Uterus (tissue), 2 donors: Measurements from ENCODE around the gene RRAGD.

Experiments used
- CTCF ChIP-seq, 4 experiments: fragments of 200-600 bp in 2 of 4; fragments of 450-650 bp in 2 of 4; sonication (generic) in 2 of 4; IDR thresholded peaks; one replicate each; pipeline ENCODE4 v1.5.1; 2016 to 2019; ENCODE audit warnings: antibody characterized with exemption in 4 of 4, mild to moderate bottlenecking in 2 of 4, moderate library complexity in 1 of 4
- POLR2A ChIP-seq, 2 donors: fragments of 450-650 bp; IDR thresholded peaks; one replicate each; pipeline ENCODE4 v1.6.1; 2016; ENCODE audit warnings: antibody characterized with exemption in 2 of 2, mild to moderate bottlenecking in 1 of 2, moderate library complexity in 1 of 2

GRCh38 chr6:89430201-89430962 lies 18.3 kb upstream of the RRAGD start:
- no peak for TF ChIP-seq CTCF (IDR thresholded peaks at IDR 0.05)
- no peak for TF ChIP-seq POLR2A (IDR thresholded peaks at IDR 0.05)
